ENCODE results near the gene BAIAP3. TPM values are rescaled to one million over a fixed set of nuclear protein-coding genes. Genes with fewer than 3 reads are reported as not detected.

Gene BAIAP3
- total and polyA plus RNA-seq, 2 of the 4 experiments (the other 2 are of a cell fraction) = 0.36 to 0.65 TPM

DNA sequence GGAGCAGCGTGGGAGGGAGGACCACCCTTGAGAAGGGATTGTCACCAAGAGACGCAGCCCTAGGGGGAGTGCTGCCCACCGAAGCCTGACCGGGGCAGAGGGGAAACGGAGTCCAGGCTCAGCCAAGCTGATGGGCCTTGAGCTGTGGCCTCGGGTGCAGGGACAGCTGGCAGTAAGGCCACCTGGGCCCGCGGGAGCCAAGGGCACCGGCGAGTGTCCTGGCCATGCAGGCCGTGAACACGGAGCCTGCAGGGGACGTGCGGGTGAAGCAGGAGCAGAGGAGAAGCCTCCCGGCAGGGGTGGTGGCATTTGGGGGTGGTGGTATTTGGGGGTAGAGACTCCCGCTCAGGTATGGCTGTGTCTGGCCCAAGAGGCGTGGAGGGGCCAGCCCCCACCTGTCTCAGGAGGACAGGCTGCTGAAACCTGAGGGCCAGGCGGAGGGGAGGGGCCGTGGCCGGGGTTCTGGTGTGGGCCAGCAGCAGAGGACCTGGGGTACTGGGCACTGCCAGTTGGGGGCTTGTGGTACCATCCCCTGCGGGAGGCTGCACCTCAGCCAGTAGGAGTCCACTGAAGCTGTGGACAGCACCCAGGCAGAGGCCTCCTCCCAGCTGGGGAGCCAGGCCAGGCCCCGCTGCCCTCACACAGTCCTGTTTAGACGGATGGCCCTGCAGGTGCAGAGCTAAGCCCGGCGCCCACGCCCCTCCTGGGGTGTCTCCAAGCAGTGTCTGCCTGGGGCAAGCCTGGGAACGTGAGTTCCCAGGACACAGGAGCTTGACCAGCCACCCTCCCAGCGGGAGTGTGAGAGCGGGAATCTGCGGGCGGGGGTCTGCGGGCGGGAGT, 22.8 kb downstream of the BAIAP3 start (continued):
- no peak for TF ChIP-seq MAFK (IDR thresholded peaks at IDR 0.05; ENCODE audit: low read depth, low read length)

DNA sequence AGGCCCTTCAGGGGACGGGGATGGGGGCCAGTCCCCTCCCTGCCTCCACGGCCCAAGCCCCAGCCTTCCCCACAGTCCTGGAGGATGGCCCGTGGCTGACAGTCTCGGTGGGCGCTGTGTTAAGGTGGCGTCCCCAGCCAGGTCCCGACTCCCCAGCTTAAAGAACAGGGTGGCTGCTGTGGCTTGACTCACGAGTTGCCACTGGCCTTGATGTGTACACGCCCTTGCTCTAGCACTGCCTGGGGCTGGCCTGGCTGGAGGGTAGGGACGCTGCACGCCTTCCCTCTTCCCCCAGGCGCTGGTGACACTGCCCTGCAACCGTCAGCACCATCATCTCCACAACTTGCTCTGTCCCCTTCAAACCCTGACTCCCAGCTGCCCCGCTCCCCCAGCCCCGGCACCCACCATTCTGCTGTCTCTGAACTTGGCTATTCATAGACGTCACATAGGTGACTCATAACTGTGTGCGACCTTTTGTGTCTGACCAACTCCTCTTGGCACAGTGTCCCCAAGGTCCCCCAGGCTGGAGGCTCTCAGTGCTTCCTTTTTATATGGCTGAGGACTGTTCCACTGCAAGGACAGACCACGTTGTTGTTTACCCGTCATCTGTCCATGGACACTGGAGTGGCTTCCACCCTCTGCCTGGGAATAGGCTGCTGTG, 24.6 kb downstream of the BAIAP3 start:
- Histone ChIP-seq H4K20me1 (ENCODE audit: insufficient read depth, low read length) (peaks cover 41% of the 10 kb centered on the region), H2BK20ac (ENCODE audit: low read depth, low read length) (no peak overlapping the region), H2BK5ac (ENCODE audit: low read depth, low read length, poor library complexity, severe bottlenecking) (no peak overlapping the region), H3K9me1 (ENCODE audit: insufficient read depth, low read length) (peaks cover 7% of the 10 kb centered on the region), H2BK120ac (ENCODE audit: low read depth, low read length) (no peak overlapping the region), H3K36me3 (ENCODE audit: control insufficient read depth, insufficient read depth, low read length) (peaks cover 24% of the 10 kb centered on the region), H3K27me3 (ENCODE audit: control insufficient read depth, insufficient read depth, low read length) (no peaks in the 10 kb centered on the region), H3K9me3 (ENCODE audit: control insufficient read depth, insufficient read depth, low read length) (no peaks in the 10 kb centered on the region), H3K18ac (ENCODE audit: low read depth, low read length) (no peak overlapping the region), H2AK5ac (ENCODE audit: low read depth, low read length) (no peak overlapping the region), H2AFZ (replicated peaks; ENCODE audit: low read length, poor library complexity) (no peak overlapping the region), H4K91ac (ENCODE audit: insufficient read depth, low read depth, low read length) (no peak overlapping the region), H3K4me3 (ENCODE audit: insufficient read depth, low read depth, low read length) (no peak overlapping the region), H3K23ac (ENCODE audit: low read depth, low read length) (0 out of 2 replicates have a peak overlapping the region, but pooled peaks have one; percentile 16), H3K14ac (replicated peaks; ENCODE audit: low read depth, low read length) (no peak overlapping the region), H3K27ac (ENCODE audit: insufficient read depth, low read length) (no peak overlapping the region), H4K8ac (ENCODE audit: low read depth in 2 of 2, low read length in 2 of 2) (no peak overlapping the region), H3K79me1 (ENCODE audit: low read depth in 1 of 2, low read length in 2 of 2) (peaks cover 18 to 82% of the 10 kb centered on the region in 2 experiments), H3K56ac (ENCODE audit: extremely low read depth, insufficient read depth, low read length) (no peak overlapping the region), H4K5ac (ENCODE audit: low read depth, low read length) (no peak overlapping the region), H3K4me2 (ENCODE audit: low read depth, low read length) (no peak overlapping the region), H3K9ac (ENCODE audit: low read depth, low read length) (no peak overlapping the region), H2BK15ac (ENCODE audit: low read depth, low read length) (no peak overlapping the region), H2AK9ac (replicated peaks; ENCODE audit: low read depth, low read length, poor library complexity) (no peak overlapping the region), H3K4me1 (ENCODE audit: control insufficient read depth, insufficient read depth, low read length) (peaks cover 5% of the 10 kb centered on the region; the same call in 1 of the 2 replicates), H3K4ac (ENCODE audit: low read depth, low read length) (no peak overlapping the region)
- TF ChIP-seq MXI1 (IDR thresholded peaks at IDR 0.05; ENCODE audit: borderline replicate concordance, low read depth, low read length) (no peak), MAZ (IDR thresholded peaks at IDR 0.05; ENCODE audit: borderline replicate concordance, low read depth, low read length) (no peak), RFX5 (IDR thresholded peaks at IDR 0.05; ENCODE audit: low read depth, low read length) (no peak), CEBPB (IDR thresholded peaks at IDR 0.05; ENCODE audit: low read depth, low read length) (no peak), FOS (IDR thresholded peaks at IDR 0.05; ENCODE audit: low read depth, low read length) (no peak), POLR2A (IDR thresholded peaks at IDR 0.05; ENCODE audit: low read depth, low read length) (no peak), NFE2L2 (IDR thresholded peaks at IDR 0.05; ENCODE audit: low read depth, low read length) (no peak), RCOR1 (IDR thresholded peaks at IDR 0.05; ENCODE audit: insufficient replicate concordance, low read length) (no peak)
- TF ChIP-seq, protein P1, sequence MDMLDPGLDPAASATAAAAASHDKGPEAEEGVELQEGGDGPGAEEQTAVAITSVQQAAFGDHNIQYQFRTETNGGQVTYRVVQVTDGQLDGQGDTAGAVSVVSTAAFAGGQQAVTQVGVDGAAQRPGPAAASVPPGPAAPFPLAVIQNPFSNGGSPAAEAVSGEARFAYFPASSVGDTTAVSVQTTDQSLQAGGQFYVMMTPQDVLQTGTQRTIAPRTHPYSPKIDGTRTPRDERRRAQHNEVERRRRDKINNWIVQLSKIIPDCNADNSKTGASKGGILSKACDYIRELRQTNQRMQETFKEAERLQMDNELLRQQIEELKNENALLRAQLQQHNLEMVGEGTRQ (IDR thresholded peaks at IDR 0.05; ENCODE audit: low read depth, low read length) = no peak
- ChIA-PET CTCF (no interaction called here), POLR2A (ENCODE audit: unreplicated experiment) (no interaction called here)
- peak; percentile 22; the same call in 1 of the 2 replicates for ATAC-seq (ENCODE audit: low read depth)
- DNase-seq = peak; percentile 28
- intact Hi-C loops (cut with micrococcal nuclease) = no loop called here
- in situ Hi-C loops (cut with MboI; ENCODE audit: low sequenced_read_pairs) = no loop called here
- BruUV-seq (replicated peaks) = no TSS peak
- dilution Hi-C loops (cut with HindIII; ENCODE audit: low sequenced_read_pairs, unreplicated experiment) = no loop called here
- 79% methylated on average over 12 of the region's 19 CpGs; no CpG with 5 or more reads in 1 of the 2 experiments for WGBS, 2 experiments (ENCODE audit: extremely low coverage in 2 of 2, insufficient read length in 1 of 2)

Measured in IMR-90 (cell line).